Neutrophil (primary cell): ENCODE data around the gene PLXNA2.

Source experiments
- H3K27ac ChIP-seq: fragments of 200-600 bp; sonication (generic); 2 replicates; pipeline ENCODE4 v1.5.1; 2016; ENCODE audit warnings: mild to moderate bottlenecking, moderate library complexity
- H3K27me3 ChIP-seq: fragments of 200-600 bp; sonication (generic); 2 replicates; pipeline ENCODE4 v1.6.0; 2016; ENCODE audit warnings: mild to moderate bottlenecking
- H3K36me3 ChIP-seq: fragments of 200-600 bp; sonication (generic); 2 replicates; pipeline ENCODE4 v1.5.1; 2017
- H3K4me1 ChIP-seq, 2 experiments: fragments of 200-600 bp in 1 of 2; sonication (generic) in 1 of 2; 1 replicate in 1 of 2; 2 replicates in 1 of 2; pipeline versions ENCODE4 v1.5.1 to v1.6.1; 2013 to 2016; ENCODE audit warnings: low read depth in 1 of 2, low read length in 1 of 2, mild to moderate bottlenecking in 1 of 2, moderate library complexity in 1 of 2; ENCODE audit not compliant: control insufficient read depth in 1 of 2, insufficient read depth in 1 of 2
- H3K4me3 ChIP-seq, 2 experiments: fragments of 200-600 bp in 1 of 2; sonication (generic) in 1 of 2; 1 replicate in 1 of 2; 2 replicates in 1 of 2; pipeline ENCODE4 v1.5.1; 2013 to 2016; ENCODE audit warnings: low read depth in 1 of 2, low read length in 1 of 2, mild to moderate bottlenecking in 1 of 2, moderate library complexity in 1 of 2
- H3K9me3 ChIP-seq: fragments of 200-600 bp; sonication (generic); 2 replicates; pipeline ENCODE4 v1.5.1; 2016
- TF ChIP-seq, protein P1 (sequence below): fragments of 200-600 bp; sonication (generic); IDR thresholded peaks from 2 replicates; pipeline ENCODE4 v1.5.1; 2016; ENCODE audit warnings: antibody characterized with exemption

The PLXNA2 gene

DNA sequence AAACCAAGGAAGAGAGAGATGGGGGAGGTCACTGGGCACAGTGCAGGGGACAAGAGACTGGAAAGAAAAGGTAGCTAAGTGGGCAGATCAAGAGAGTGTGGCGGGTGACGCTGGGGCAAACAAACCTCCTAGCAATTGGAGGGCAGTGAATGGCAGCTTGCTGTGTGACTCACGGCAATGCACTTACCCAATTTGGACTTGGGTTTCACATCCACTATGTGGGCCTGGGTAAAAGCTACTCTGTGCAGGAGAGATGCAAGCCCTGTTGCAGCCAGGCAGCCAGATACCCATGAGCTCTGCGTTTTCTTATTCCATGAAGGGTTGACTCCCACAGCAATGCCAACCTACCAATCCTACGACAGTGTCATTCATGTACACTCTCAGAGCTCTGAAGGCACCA is 9.5 kb downstream of the PLXNA2 start:
- Histone ChIP-seq H3K4me3 (no peak overlapping the region), H3K9me3 (no peaks in the 10 kb centered on the region), H3K27me3 (peaks cover 50% of the 10 kb centered on the region), H3K4me1 (peaks cover 11% of the 10 kb centered on the region in 2 experiments), H3K27ac (no peak overlapping the region), H3K36me3 (no peaks in the 10 kb centered on the region)
- TF ChIP-seq, protein P1, sequence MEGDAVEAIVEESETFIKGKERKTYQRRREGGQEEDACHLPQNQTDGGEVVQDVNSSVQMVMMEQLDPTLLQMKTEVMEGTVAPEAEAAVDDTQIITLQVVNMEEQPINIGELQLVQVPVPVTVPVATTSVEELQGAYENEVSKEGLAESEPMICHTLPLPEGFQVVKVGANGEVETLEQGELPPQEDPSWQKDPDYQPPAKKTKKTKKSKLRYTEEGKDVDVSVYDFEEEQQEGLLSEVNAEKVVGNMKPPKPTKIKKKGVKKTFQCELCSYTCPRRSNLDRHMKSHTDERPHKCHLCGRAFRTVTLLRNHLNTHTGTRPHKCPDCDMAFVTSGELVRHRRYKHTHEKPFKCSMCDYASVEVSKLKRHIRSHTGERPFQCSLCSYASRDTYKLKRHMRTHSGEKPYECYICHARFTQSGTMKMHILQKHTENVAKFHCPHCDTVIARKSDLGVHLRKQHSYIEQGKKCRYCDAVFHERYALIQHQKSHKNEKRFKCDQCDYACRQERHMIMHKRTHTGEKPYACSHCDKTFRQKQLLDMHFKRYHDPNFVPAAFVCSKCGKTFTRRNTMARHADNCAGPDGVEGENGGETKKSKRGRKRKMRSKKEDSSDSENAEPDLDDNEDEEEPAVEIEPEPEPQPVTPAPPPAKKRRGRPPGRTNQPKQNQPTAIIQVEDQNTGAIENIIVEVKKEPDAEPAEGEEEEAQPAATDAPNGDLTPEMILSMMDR, result no peak

DNA sequence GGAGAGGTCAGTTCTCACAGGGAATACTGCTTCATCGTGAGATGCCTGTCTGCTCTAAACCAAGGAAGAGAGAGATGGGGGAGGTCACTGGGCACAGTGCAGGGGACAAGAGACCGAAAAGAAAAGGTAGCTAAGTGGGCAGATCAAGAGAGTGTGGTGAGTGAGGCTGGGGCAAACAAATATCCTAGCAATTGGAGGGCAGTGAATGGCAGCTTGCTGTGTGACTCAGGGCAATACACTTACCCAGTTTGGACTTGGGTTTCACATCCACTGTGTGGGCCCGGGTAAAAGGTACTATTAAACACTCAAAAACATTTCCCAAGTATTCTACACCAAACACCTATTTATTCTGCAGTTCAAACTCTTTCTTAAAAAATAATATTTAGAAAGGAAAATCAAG is 10.2 kb downstream of the PLXNA2 start:
- peaks cover 11% of the 10 kb centered on the region in 2 experiments for H3K4me1 ChIP-seq

DNA sequence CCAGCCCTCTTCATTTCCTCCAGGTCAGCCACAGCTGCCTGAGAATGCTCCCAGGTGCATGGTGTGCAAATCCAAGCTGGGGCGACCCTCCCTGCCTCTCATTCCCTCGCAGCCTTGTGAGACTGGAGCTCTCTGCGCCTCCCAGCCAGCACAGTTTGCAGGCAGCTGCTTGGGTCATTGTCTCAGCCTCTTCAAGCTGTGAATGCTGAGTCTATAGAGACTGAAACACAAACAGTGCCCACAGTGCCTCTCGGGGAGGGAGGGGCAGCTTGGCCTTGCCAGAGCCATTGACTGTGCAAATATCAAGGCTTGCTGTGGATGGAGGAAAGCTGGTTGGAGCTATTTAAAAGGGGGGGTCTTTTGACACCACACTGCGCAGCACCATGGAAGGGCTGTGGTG is 10.6 kb downstream of the PLXNA2 start:
- Histone ChIP-seq H3K36me3 (no peaks in the 10 kb centered on the region), H3K4me1 (peaks cover 11% of the 10 kb centered on the region in 2 experiments), H3K27ac (no peak overlapping the region), H3K9me3 (no peaks in the 10 kb centered on the region), H3K27me3 (peaks cover 50% of the 10 kb centered on the region), H3K4me3 (no peak overlapping the region)
- TF ChIP-seq, protein P1, result no peak

More for the DNA sequence above, 10.2 kb downstream of the PLXNA2 start:
- Histone ChIP-seq H3K27ac (no peak overlapping the region), H3K4me3 (no peak overlapping the region), H3K9me3 (no peaks in the 10 kb centered on the region), H3K36me3 (no peaks in the 10 kb centered on the region), H3K27me3 (peaks cover 50% of the 10 kb centered on the region)
- TF ChIP-seq, protein P1, result no peak

- H3K36me3 ChIP-seq, result no peaks in the 10 kb centered on the region
- H3K27me3 ChIP-seq, result peaks cover 47% of the 10 kb centered on the region
- TF ChIP-seq, protein P1, result no peak
- H3K4me1 ChIP-seq, result peaks cover 11% of the 10 kb centered on the region in 2 experiments
- no peak overlapping the region for H3K27ac ChIP-seq
- H3K4me3 ChIP-seq, result no peak overlapping the region
- H3K9me3 ChIP-seq, result no peaks in the 10 kb centered on the region
Observed at GRCh38 chr1:208232662-208233038, 11.5 kb downstream of the PLXNA2 start.

DNA sequence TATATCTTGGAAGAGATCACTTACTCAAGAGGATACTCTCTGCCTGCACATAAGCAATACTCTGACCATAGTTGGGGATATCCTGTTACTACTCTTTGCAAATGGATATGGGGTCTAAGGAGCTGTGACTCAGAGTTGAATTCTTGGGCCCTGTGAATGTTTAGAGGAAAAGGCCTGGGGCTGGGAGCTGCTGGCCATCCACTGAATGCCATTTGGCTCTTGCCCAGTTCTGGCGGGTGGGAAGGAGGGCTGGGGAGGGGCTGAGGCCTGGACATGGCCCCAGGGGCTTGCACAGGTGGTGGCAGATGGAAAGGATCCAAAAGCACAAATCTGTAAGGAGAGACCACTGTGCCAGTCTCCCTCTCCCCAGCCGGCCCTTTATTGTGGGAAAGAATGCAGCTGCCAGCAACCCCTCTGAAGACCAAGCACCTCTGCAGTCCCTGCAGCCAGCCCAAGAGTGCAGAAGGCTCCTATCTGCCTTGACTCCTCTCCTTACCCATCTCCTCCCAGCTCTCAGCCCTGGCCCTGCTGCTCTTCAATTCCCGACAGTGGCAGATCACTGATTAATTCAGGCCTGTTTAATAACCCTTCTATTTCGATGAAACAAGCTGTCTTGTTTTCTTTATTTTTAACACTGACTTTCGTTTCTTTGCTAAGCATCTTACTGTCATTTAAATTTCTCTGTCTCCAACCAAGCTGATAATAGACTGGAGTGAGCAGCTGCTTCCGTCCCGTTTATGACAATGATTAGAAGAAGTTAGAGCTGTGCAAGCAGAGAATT is 12.1 kb downstream of the PLXNA2 start:
- no peak overlapping the region for H3K27ac ChIP-seq
- peaks cover 41% of the 10 kb centered on the region for H3K27me3 ChIP-seq
- TF ChIP-seq, protein P1, result no peak
- H3K9me3 ChIP-seq, result no peaks in the 10 kb centered on the region
- no peaks in the 10 kb centered on the region for H3K36me3 ChIP-seq
- H3K4me1 ChIP-seq, result peaks cover 11% of the 10 kb centered on the region in 2 experiments
- H3K4me3 ChIP-seq, result no peak overlapping the region
